H9 (cell line): ENCODE data around the gene SNAPC2. TPM values are rescaled to one million over a fixed set of nuclear protein-coding genes. Genes with fewer than 3 reads are reported as not detected.
A peak's percentile ranks its signal among the peaks of the same experiment; 100 is the strongest.

Experiments used
- DNase-seq: peaks from one replicate; pipeline ENCODE4 v3.0.0-alpha.2; 2017
- H2AFZ ChIP-seq: one replicate; pipeline ENCODE4 v1.6.1; 2013; ENCODE audit warnings: mild to moderate bottlenecking, low read length, control low read depth, moderate library complexity
- H2AK5ac ChIP-seq: 2 replicates; pipeline ENCODE4 v1.6.1; 2013; ENCODE audit warnings: low read length, control low read depth, mixed read lengths; ENCODE audit not compliant: insufficient read length
- H2BK120ac ChIP-seq: one replicate; pipeline ENCODE4 v1.6.1; 2013; ENCODE audit warnings: low read depth, mild to moderate bottlenecking, low read length, control low read depth, inconsistent platforms; ENCODE audit not compliant: poor library complexity, severe bottlenecking
- H2BK12ac ChIP-seq: 2 replicates; pipeline ENCODE4 v1.6.1; 2013; ENCODE audit warnings: low read length, control low read depth, mixed read lengths, low read depth; ENCODE audit not compliant: insufficient read length
- H2BK15ac ChIP-seq: 2 replicates; pipeline ENCODE4 v1.6.1; 2013; ENCODE audit warnings: low read depth, low read length, control low read depth
- H2BK20ac ChIP-seq: one replicate; pipeline ENCODE4 v1.6.1; 2013; ENCODE audit warnings: low read depth, mild to moderate bottlenecking, low read length, control low read depth, inconsistent platforms; ENCODE audit not compliant: poor library complexity, severe bottlenecking
- H2BK5ac ChIP-seq: 2 replicates; pipeline ENCODE4 v1.6.1; 2013; ENCODE audit warnings: low read length, control low read depth, mixed read lengths; ENCODE audit not compliant: insufficient read length
- H3K14ac ChIP-seq: 2 replicates; pipeline ENCODE4 v1.6.1; 2013; ENCODE audit warnings: low read length, control low read depth; ENCODE audit not compliant: insufficient read depth
- H3K18ac ChIP-seq: 2 replicates; pipeline ENCODE4 v1.6.1; 2013; ENCODE audit warnings: low read depth, mild to moderate bottlenecking, mixed read lengths, low read length, control low read depth; ENCODE audit not compliant: insufficient read length
- H3K23ac ChIP-seq: 2 replicates; pipeline ENCODE4 v1.6.1; 2013; ENCODE audit warnings: low read length, control low read depth, mixed read lengths, low read depth; ENCODE audit not compliant: insufficient read length
- H3K23me2 ChIP-seq: 2 replicates; pipeline ENCODE4 v1.6.1; 2013; ENCODE audit warnings: low read depth, mild to moderate bottlenecking, mixed read lengths, low read length, control low read depth; ENCODE audit not compliant: insufficient read length, poor library complexity, severe bottlenecking
- H3K27ac ChIP-seq: 2 replicates; pipeline ENCODE4 v1.5.1; 2013; ENCODE audit warnings: low read length, control low read depth, mixed read lengths, low read depth; ENCODE audit not compliant: insufficient read length
- H3K27me3 ChIP-seq: 2 replicates; pipeline ENCODE4 v1.6.1; 2013; ENCODE audit warnings: low read length, control low read depth, inconsistent platforms; ENCODE audit not compliant: insufficient read depth
- H3K4ac ChIP-seq: 2 replicates; pipeline ENCODE4 v1.6.1; 2013; ENCODE audit warnings: low read depth, mild to moderate bottlenecking, control low read depth, inconsistent platforms, low read length, moderate library complexity
- H3K4me1 ChIP-seq: 2 replicates; pipeline ENCODE4 v1.6.1; 2013; ENCODE audit warnings: low read length, control low read depth, inconsistent platforms; ENCODE audit not compliant: insufficient read depth
- H3K4me2 ChIP-seq: 2 replicates; pipeline ENCODE4 v1.6.1; 2013; ENCODE audit warnings: low read length, control low read depth, mixed read lengths; ENCODE audit not compliant: insufficient read length, insufficient read depth
- H3K56ac ChIP-seq: 2 replicates; pipeline ENCODE4 v1.6.1; 2013; ENCODE audit warnings: low read depth, mild to moderate bottlenecking, mixed read lengths, low read length, control low read depth; ENCODE audit not compliant: insufficient read length
- H3K79me1 ChIP-seq: 2 replicates; pipeline ENCODE4 v1.6.1; 2013; ENCODE audit warnings: low read depth, mild to moderate bottlenecking, moderate library complexity, low read length, control low read depth, inconsistent platforms; ENCODE audit not compliant: insufficient read depth, poor library complexity, severe bottlenecking
- H3K79me2 ChIP-seq: 2 replicates; pipeline ENCODE4 v1.6.1; 2013; ENCODE audit warnings: low read length, control low read depth, inconsistent platforms; ENCODE audit not compliant: insufficient read depth
- H3K9ac ChIP-seq: 2 replicates; pipeline ENCODE4 v1.6.1; 2013; ENCODE audit warnings: low read length, control low read depth, mixed read lengths; ENCODE audit not compliant: insufficient read length; ENCODE audit errors: extremely low read depth
- H3K9me3 ChIP-seq: one replicate; pipeline ENCODE4 v1.6.1; 2013; ENCODE audit warnings: low read depth, low read length, inconsistent platforms; ENCODE audit not compliant: control insufficient read depth
- H3T11ph ChIP-seq: one replicate; pipeline ENCODE4 v1.6.1; 2013; ENCODE audit warnings: mild to moderate bottlenecking, low read length, control low read depth, inconsistent platforms
- H4K20me1 ChIP-seq: one replicate; pipeline ENCODE4 v1.6.1; 2013; ENCODE audit not compliant: control insufficient read depth, insufficient read length, insufficient read depth
- H4K5ac ChIP-seq: 2 replicates; pipeline ENCODE4 v1.6.1; 2013; ENCODE audit warnings: low read depth, mild to moderate bottlenecking, mixed read lengths, low read length, control low read depth; ENCODE audit not compliant: insufficient read length
- H4K8ac ChIP-seq: replicated peaks from 2 replicates; pipeline ENCODE4 v1.6.1; 2013; ENCODE audit warnings: low read length, control low read depth, mixed read lengths, low read depth; ENCODE audit not compliant: insufficient read length
- H4K91ac ChIP-seq: 2 replicates; pipeline ENCODE4 v1.6.1; 2013; ENCODE audit warnings: low read depth, mild to moderate bottlenecking, moderate library complexity, mixed read lengths, low read length, control low read depth; ENCODE audit not compliant: insufficient read length
- H3K27ac Mint-ChIP-seq, 3 experiments: 2 replicates in 2 of 3; 3 replicates in 1 of 3; pipeline ENCODE4 v1.8.0; 2020 to 2021; ENCODE audit warnings: mixed read lengths in 3 of 3, mild to moderate bottlenecking in 1 of 3, moderate library complexity in 1 of 3
- H3K27me3 Mint-ChIP-seq: 2 replicates; pipeline ENCODE4 v1.8.0; 2021; ENCODE audit warnings: low read depth, mild to moderate bottlenecking, moderate library complexity, mixed read lengths
- H3K36me3 Mint-ChIP-seq, 3 experiments: 2 replicates in 2 of 3; 3 replicates in 1 of 3; pipeline ENCODE4 v1.8.0; 2020 to 2021; ENCODE audit warnings: low read depth in 3 of 3, mixed read lengths in 3 of 3; ENCODE audit not compliant: insufficient read depth in 1 of 3
- H3K4me1 Mint-ChIP-seq, 2 experiments: 2 replicates each; pipeline ENCODE4 v1.8.0; 2020; ENCODE audit warnings: mixed read lengths in 2 of 2
- H3K4me3 Mint-ChIP-seq, 2 experiments: 2 replicates in 1 of 2; 3 replicates in 1 of 2; pipeline ENCODE4 v1.8.0; 2020 to 2021; ENCODE audit warnings: mild to moderate bottlenecking in 2 of 2, mixed read lengths in 2 of 2, moderate library complexity in 1 of 2
- H3K9me3 Mint-ChIP-seq, 2 experiments: 2 replicates in 1 of 2; 3 replicates in 1 of 2; pipeline ENCODE4 v1.8.0; 2020; ENCODE audit warnings: mild to moderate bottlenecking in 2 of 2, mixed read lengths in 2 of 2, moderate library complexity in 1 of 2
- whole genome bisulfite sequencing: extraction: QIAGEN DNeasy Blood & Tissue Kit; methylation state at CpG from one replicate; pipeline ENCODE4 v1.1.7; 2013; ENCODE audit warnings: missing lambda C conversion rate, low lambda C conversion rate, mixed read lengths; ENCODE audit not compliant: insufficient read length; ENCODE audit errors: extremely low coverage; 5-methylcytosine and 5-hydroxymethylcytosine counted together
- total RNA-seq: library from RNA; stranded (reverse); gene quantifications from 2 replicates; pipeline ENCODE4 v1.2.1, GENCODE V29; 2021
- TF ChIP-seq, protein P1 (sequence below): fragments of 200-600 bp; sonication (generic); conservative IDR thresholded peaks from 3 replicates; pipeline ENCODE4 v1.8.0; 2021; ENCODE audit warnings: antibody characterized with exemption, mild to moderate bottlenecking

The SNAPC2 gene
- total RNA-seq, 1 experiment from 2014 or later, result 17.8 TPM

DNA sequence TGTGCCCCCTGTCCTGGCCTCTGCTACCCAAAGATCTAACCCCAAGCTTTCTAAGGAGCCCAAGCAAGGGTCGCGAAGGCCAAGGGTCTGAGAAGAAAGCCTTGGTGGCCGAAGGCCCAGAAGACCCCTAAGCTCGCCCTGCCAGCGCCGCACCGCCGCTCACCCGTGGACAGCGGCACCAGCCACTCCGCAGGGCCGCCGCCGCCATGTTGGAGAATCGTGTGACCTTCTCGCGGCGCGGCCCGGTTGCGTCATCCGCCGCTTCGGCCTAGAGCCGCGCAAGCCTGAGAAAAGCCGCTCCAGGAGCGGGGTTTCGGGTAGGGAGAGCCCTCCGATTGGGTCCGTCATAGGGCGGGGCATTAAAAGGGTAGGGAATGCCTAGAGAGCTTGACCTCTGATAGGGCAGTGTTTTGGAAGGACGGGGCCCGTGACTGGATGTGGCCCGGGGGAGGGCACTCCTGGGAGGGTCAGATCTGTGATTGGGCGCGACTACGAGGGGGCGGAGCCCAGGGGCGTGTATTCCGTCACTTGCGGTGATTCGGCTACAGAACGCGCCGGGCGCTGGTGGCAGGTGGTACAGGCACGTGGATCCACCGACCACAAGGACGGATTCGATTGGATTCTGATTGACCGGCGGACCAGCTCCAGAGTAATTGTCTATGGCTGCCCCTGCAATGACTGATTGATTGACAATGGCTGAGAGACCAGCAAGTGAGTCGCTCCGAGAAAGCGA lies 23.5 kb downstream of the SNAPC2 start, which contains the start of gene TIMM44:
TIMM44 (minus strand) TSS at position 223 of the 733 bp plus-strand sequence; CDS start at position 208, 15 bp downstream.
- H3K79me1 ChIP-seq, result peaks cover 9% of the 10 kb centered on the region
- peak within 1 kb of the TSS; percentile 35; the same call in 1 of the 2 replicates for H3K4ac ChIP-seq
- H3K79me2 ChIP-seq, result peaks cover 3% of the 10 kb centered on the region; the same call in 1 of the 2 replicates
- H3K9ac ChIP-seq, result peak within 1 kb of the TSS; percentile 80
- H2BK120ac ChIP-seq, result peak within 1 kb of the TSS; percentile 52
- H3K14ac ChIP-seq, result peak within 1 kb of the TSS; percentile 89; the same call in 1 of the 2 replicates
- H3K23ac ChIP-seq, result no peak within 1 kb of the TSS
- H3K27me3 ChIP-seq, result no peaks in the 10 kb centered on the region
- no peak within 1 kb of the TSS for H4K5ac ChIP-seq
- H2AFZ ChIP-seq, result no peak within 1 kb of the TSS
- Mint-ChIP-seq H3K9me3 (peaks cover 0 to 2% of the 10 kb centered on the region in 2 experiments; a peak in 2 of 5 replicates), H3K36me3 (peaks cover 21 to 33% (median 26%) of the 10 kb centered on the region in 3 experiments), H3K27me3 (no peaks in the 10 kb centered on the region; the same call in 1 of the 2 replicates), H3K27ac (peak within 1 kb of the TSS; percentile 99 to 100 (median 99)), H3K4me3 (peak within 1 kb of the TSS; percentile 90 to 96), H3K4me1 (peaks cover 3 to 10% of the 10 kb centered on the region in 2 experiments; a peak in 2 of 4 replicates)
- no peaks in the 10 kb centered on the region for H3K9me3 ChIP-seq
- H3K23me2 ChIP-seq, result no peaks in the 10 kb centered on the region
- H3K4me2 ChIP-seq, result peak within 1 kb of the TSS; percentile 66
- H4K8ac ChIP-seq, result no peak within 1 kb of the TSS
- no peaks in the 10 kb centered on the region for H4K20me1 ChIP-seq
- no peaks in the 10 kb centered on the region for H3K4me1 ChIP-seq
- no peak within 1 kb of the TSS for H2AK5ac ChIP-seq
- H3K18ac ChIP-seq, result peak within 1 kb of the TSS; percentile 49
- H2BK12ac ChIP-seq, result no peak within 1 kb of the TSS
- no peak within 1 kb of the TSS for H3K27ac ChIP-seq
- H3K56ac ChIP-seq, result no peak within 1 kb of the TSS
- H3T11ph ChIP-seq, result no peak within 1 kb of the TSS
- WGBS, result no CpG with 5 or more reads among the region's 56 CpGs
- DNase-seq, result peak; percentile 100
- no peak within 1 kb of the TSS for H2BK20ac ChIP-seq
- no peak within 1 kb of the TSS for H2BK5ac ChIP-seq
- H2BK15ac ChIP-seq, result 0 out of 2 replicates have a peak within 1 kb of the TSS, but pooled peaks have one; percentile 9
- TF ChIP-seq, protein P1, sequence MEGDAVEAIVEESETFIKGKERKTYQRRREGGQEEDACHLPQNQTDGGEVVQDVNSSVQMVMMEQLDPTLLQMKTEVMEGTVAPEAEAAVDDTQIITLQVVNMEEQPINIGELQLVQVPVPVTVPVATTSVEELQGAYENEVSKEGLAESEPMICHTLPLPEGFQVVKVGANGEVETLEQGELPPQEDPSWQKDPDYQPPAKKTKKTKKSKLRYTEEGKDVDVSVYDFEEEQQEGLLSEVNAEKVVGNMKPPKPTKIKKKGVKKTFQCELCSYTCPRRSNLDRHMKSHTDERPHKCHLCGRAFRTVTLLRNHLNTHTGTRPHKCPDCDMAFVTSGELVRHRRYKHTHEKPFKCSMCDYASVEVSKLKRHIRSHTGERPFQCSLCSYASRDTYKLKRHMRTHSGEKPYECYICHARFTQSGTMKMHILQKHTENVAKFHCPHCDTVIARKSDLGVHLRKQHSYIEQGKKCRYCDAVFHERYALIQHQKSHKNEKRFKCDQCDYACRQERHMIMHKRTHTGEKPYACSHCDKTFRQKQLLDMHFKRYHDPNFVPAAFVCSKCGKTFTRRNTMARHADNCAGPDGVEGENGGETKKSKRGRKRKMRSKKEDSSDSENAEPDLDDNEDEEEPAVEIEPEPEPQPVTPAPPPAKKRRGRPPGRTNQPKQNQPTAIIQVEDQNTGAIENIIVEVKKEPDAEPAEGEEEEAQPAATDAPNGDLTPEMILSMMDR, result no peak
- H4K91ac ChIP-seq, result no peak within 1 kb of the TSS
